ENCODE results near the gene MYO1D.
"Not testable (repeated sequence)": the region's sequence is repeated elsewhere in the genome, so short reads cannot be mapped to it uniquely, and the experiment has no call there.

Gene MYO1D

GRCh38 chr17:32720671-32721070 is 156.3 kb downstream of the MYO1D start:
- DNase-seq: no peak

GRCh38 chr17:32719689-32720088 is 157.2 kb downstream of the MYO1D start:
- no peak for DNase-seq

- not testable (repeated sequence) for DNase-seq
Observed at GRCh38 chr17:32714922-32715321, 162.0 kb downstream of the MYO1D start.

- DNase-seq: not testable (repeated sequence)
Observed at GRCh38 chr17:32714206-32714605, 162.7 kb downstream of the MYO1D start.

- DNase-seq: no peak
Observed at GRCh38 chr17:32713081-32713480, 163.8 kb downstream of the MYO1D start.

- DNase-seq: no peak
Observed at GRCh38 chr17:32709562-32709961, 167.4 kb downstream of the MYO1D start.

- no peak for DNase-seq
Observed at GRCh38 chr17:32701871-32702270, 175.1 kb downstream of the MYO1D start.

- no peak for DNase-seq
Observed at GRCh38 chr17:32699247-32699646, 177.7 kb downstream of the MYO1D start.

GRCh38 chr17:32697728-32698625 is 178.9 kb downstream of the MYO1D start:
- no peak for DNase-seq

GRCh38 chr17:32696426-32696825 is 180.5 kb downstream of the MYO1D start:
- DNase-seq: no peak

- no peak for DNase-seq
Observed at GRCh38 chr17:32695864-32696263, 181.1 kb downstream of the MYO1D start.

GRCh38 chr17:32693194-32693897 is 183.6 kb downstream of the MYO1D start:
- no peak for DNase-seq

- DNase-seq: no peak
Observed at GRCh38 chr17:32692179-32692578, 184.7 kb downstream of the MYO1D start.

- no peak for DNase-seq
Observed at GRCh38 chr17:32689348-32689747, 187.6 kb downstream of the MYO1D start.

- DNase-seq: no peak
Observed at GRCh38 chr17:32688221-32688620, 188.7 kb downstream of the MYO1D start.

- DNase-seq: no peak
Observed at GRCh38 chr17:32684087-32684958, 192.6 kb downstream of the MYO1D start.

- no peak for DNase-seq
Observed at GRCh38 chr17:32673964-32674363, 203.0 kb downstream of the MYO1D start.

GRCh38 chr17:32672711-32673110 is 204.2 kb downstream of the MYO1D start:
- DNase-seq: no peak

GRCh38 chr17:32671896-32672295 is 205.0 kb downstream of the MYO1D start:
- DNase-seq: no peak

- DNase-seq: no peak
Observed at GRCh38 chr17:32664936-32665583, 211.9 kb downstream of the MYO1D start.

GRCh38 chr17:32660496-32660985 is 216.4 kb downstream of the MYO1D start:
- no peak for DNase-seq

GRCh38 chr17:32659419-32659842 is 217.5 kb downstream of the MYO1D start:
- no peak for DNase-seq

All from activated gamma-delta T cell (primary cell).